HG03565 (cell line): ENCODE measurements around the gene RPS6KA5.
A peak's percentile ranks its signal among the peaks of the same experiment; 100 is the strongest.
"Not testable (repeated sequence)": the region's sequence is repeated elsewhere in the genome, so short reads cannot be mapped to it uniquely, and the experiment has no call there.

Experiments
- ATAC-seq: cut with Tn5 transposase; IDR thresholded peaks from one replicate; pipeline ENCODE4 v1.9.1; 2021; ENCODE audit warnings: mild to moderate bottlenecking, moderate library complexity; ENCODE audit not compliant: unreplicated experiment

Gene RPS6KA5

GRCh38 chr14:91067186-91067585 is 6.7 kb upstream of the RPS6KA5 start:
- no peak for ATAC-seq

DNA sequence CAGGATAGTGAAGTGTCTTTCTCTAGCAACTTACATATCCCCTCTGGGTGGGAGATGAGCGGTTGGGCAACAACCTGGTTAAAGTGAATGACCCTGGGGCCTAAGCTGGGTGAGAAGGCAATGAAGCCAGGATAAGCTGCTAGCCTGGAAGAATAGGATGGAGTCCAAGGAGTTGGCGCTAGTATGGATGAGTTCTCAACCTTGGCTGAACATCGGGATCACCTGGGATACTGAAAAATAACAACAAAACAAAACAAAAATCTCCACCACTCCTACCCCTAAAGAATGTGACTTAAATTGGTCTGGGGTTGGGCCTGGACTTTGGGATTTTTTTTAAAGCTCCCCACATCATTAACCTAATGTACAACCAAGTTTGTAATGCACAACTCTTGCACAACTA is 4.8 kb upstream of the RPS6KA5 start:
- ATAC-seq: no peak

DNA sequence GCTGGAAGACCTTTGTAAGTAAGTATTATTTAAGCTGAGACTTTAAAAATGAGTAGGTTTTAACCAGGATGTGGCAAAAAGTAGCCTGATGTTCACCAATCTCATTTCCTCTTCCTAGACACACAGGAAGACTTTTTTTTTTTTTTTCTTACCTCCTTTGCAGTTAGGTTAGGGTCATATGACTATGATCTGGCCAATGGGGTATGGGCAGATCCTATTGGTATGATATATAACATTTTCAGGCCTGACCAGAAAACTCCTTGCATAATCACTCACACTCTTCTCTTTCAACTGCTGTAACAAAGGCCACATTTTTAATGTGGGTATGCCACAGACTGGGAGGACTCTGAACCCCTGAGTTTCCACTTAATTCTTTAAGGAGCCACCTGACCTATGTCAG is 2.7 kb upstream of the RPS6KA5 start:
- ATAC-seq: no peak

DNA sequence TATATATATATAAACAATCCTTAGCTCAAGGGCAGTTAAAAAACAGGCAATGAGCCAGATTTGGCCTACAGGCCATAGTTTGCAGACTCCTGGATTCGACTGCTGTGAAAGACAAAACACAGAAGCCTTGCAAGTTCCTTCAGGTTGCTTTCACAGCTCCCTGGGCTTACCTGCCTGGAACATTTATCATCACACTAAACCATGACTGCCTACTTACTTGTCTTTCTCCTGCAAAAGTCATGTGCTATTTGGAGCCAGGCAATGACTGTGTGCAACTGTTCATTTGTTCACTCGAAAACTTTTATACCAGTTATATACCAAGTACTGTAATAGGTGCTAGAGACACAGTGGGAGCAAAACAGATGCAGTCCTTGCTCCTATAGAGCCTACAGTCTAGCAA is 2.2 kb upstream of the RPS6KA5 start:
- no peak for ATAC-seq

- no peak for ATAC-seq
These were observed 831 bp upstream of the RPS6KA5 start for GRCh38 chr14:91061056-91061887.

DNA sequence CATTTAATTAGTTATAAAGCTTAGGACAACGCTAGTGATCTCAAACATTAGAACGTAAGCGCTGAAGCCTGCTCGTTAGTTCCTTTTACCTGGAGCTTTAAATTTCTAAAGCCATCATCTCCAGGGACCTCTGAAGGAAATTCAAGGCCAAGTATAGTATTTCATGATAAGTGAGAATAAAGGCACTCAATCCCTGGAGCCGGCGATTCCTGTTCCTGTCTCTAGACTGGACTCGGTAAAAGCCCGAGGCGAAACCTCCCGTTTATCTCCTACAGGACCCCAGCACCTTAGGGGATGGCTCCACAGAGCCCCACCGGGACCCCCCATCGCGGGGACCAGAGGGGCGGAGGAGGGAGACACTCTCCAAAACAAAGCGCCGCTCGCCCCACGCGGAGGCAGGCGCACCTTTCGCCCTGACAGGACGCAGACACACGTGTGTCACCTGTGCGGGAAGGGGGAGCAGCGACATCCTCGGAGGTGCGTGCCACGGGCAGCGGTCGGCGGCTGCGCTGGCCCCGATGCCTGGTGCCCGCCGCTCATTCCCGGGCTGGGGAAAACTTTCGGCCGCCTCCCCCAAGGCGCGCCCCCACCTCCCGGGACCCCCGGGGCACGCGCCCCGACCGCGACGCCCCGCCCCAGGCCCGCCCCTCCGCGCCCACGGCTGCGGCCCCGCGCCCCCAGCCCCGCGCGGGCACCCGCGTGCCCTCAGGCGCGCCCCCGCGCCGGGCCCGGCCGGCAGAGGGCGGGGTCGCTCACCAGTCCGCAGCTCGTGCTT is 678 bp downstream of the RPS6KA5 start:
- peak; percentile 6 for ATAC-seq

DNA sequence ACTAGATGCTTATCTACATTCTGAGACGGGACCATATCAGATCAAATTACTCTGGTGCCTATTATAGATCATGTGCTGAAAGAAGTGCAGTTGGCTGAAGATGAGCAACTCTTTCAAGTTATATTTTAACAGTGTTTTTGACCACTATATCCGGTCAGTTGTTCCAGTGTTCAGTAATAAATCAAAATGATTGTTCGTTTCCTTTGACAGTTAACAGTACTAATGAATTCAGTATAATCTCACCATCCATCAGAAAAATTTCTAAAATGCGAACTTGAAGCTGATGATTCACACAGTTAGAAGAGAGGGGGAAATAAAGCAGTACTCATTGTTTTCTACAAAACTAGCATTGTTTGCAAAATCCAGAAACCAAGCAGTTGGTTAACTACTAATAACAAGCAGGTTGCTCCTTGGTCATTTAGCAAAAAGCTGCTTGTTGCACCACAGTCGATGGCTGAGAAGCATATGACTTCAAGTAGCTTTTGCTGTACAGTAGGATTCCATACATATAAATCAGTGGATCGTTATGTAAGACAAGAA is 2.3 kb downstream of the RPS6KA5 start:
- no peak for ATAC-seq

DNA sequence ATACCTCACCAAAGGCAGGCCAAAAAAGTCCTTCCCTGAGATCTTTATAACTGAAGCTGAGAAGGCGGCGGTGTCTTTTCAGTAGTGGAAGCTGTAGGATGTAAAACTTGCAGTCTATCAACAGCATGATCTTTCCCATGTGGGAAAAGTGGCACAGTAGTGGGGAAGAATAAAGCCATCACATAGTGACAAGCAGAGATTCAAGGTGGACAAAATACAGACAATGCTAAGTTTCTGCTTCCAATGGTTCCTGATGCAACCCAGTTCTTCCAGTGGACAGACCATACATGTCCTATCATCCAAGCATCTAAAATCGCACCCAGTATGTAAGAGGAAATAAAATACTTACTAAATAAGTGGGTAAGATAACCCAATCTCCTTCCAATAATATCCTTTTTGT is 4.1 kb downstream of the RPS6KA5 start:
- ATAC-seq: no peak

DNA sequence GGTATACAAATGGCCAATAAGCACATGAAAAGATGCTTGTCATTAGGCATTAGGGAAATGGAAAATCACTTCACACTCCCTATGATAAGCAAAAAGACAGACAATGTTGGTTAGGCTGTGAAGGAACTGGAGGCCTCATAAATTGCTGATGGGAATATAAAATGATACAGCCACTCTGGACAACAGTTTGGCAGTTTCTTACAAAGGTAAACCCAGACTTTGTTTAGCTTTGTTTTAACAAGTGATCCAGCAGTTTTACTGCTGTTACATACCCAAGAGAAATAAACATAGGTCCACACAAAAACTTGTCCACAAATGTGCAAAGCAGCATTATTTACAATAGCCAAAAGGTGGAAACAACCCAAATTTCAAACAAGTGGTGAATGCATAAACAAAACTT is 5.4 kb downstream of the RPS6KA5 start:
- ATAC-seq: no peak

- no peak for ATAC-seq
These were observed 11.8 kb downstream of the RPS6KA5 start for GRCh38 chr14:91048676-91049075.

- no peak for ATAC-seq
These were observed 12.2 kb downstream of the RPS6KA5 start for GRCh38 chr14:91048265-91048664.

- no peak for ATAC-seq
These were observed 13.2 kb downstream of the RPS6KA5 start for GRCh38 chr14:91047174-91047753.

DNA sequence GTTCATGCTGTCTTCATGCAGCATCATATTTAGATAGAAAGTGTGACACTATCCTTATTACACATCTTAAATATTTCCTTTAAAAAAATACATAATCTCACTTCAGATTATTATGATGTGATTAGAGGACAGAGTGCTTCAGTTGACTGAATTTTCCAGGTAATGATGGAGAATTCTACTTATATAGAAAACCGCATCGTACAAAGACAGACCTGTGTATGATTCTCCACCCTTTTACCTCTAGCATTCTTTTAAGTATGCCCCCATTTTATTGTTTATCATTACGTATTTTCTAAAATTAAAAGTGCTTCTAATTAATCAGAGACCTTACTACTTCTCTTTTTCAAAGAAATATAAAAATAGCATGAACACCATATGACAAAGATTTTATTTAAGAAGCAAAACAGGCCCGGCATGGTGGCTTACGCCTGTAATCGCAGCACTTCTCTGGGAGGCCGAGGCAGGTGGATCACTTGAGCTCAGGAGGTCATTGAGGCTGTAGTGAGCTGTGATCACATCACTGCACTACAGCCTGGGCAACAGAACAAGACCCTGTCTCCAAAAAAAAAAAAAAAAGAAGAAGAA is 13.9 kb downstream of the RPS6KA5 start:
- ATAC-seq: no peak

- no peak for ATAC-seq
These were observed 19.0 kb downstream of the RPS6KA5 start for GRCh38 chr14:91041450-91041849.

GRCh38 chr14:91040545-91040944 is 19.9 kb downstream of the RPS6KA5 start:
- no peak for ATAC-seq

DNA sequence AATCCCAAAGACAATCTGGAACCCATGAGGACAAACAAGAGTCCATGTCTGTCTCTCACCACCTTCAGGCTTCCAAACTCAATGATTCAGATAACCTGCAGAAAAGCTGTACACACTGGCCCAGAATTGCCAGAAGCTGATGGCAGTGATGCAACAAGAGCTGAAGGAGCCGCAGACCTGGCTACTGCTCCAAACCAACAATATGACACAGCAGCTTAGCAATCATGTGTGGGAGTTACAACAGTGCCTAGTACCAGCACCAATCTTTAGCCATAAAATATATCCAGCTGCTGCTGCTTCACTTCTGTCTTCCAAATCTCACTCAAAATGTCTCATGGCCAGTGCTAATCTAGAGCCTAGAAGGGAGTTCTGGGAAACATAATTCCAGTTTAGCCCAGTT is 22.0 kb downstream of the RPS6KA5 start:
- ATAC-seq: no peak

DNA sequence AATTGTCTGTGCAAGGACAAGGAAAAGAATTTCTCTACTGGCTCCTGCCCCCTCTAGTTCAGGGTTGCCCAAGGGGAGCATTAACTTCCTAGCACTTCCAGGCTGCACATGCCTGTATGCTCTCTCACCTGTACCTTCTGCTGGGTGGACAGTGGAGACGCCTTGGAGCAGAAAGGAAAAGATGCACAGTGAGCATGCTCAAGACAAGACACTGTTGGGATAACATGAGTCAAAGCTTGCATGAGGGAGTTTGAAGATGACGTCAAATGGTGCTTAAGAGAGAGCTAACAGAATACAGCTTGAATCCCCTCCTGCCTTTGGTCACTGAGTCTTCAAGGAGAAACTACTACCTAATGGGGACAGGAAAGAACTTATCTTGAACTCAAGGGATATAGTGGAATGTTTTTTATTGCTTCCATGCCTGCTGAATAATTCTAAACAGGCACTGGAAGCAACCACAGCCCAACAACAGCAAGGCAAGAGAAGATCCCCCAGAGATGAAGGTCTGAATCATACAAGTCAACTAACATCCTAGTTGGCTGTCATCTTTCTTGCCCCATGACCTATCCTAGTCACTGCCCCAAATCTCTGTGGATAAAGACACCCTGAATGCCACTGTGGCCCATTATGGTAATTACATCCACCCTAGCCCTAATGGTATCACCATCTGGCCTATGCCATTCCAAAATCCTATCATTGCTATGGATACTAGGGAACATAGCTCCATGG is 23.5 kb downstream of the RPS6KA5 start:
- ATAC-seq: no peak

- peak; percentile 38 for ATAC-seq
These were observed 24.6 kb downstream of the RPS6KA5 start for GRCh38 chr14:91035855-91036254.

DNA sequence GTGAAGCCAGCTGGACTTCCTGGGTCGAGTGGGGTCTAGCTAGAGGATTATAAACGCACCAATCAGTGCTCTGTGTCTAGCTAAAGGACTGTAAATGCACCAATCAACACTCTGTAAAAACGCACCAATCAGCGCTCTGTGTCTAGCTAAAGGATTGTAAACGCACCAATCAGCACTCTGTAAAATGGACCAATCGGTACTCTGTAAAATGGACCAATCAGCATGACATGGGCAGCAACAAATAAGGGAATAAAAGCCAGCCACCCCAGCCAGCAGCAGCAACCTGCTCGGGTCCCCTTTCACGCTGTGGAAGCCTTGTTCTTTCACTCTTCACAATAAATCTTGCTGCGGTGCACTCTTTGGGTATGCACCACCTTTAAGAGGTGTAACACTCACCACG is 26.1 kb downstream of the RPS6KA5 start:
- ATAC-seq: not testable (repeated sequence)

GRCh38 chr14:91032248-91032647 is 28.2 kb downstream of the RPS6KA5 start:
- ATAC-seq: no peak

DNA sequence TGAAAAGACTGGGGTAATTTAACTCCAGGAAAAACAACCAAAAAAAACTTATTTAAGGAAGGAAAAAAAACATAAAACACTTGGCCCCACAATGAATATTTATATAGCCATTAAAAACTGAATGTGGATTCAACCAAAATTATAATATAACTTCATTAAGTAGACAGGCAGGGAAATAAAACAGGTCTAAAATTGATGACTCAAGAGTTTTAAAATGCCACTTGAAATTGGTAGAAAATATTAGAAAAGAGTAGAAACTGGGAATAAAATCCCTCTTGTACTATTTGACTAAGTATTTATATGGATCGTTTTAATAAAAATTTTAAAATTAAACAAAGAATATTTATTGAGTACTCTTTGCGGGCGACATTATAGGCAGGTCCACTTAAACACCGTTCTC is 28.8 kb downstream of the RPS6KA5 start:
- ATAC-seq: no peak
